C4-2B (cell line): ENCODE measurements around the gene PEMT.

ENCODE experiments used
- CTCF ChIP-seq: fragments of 450-650 bp; conservative IDR thresholded peaks from 2 replicates; pipeline ENCODE4 v1.5.1; 2017; ENCODE audit warnings: mild to moderate bottlenecking
- ZFX ChIP-seq: fragments of 450-650 bp; IDR thresholded peaks from 2 replicates; pipeline ENCODE4 v1.6.1; 2017

GRCh38 chr17:17540278-17540906, 51.1 kb downstream of the PEMT start:
- TF ChIP-seq CTCF (no peak), ZFX (no peak)
